HepG2 (cell line): ENCODE data around the gene CEP78. TPM values are rescaled to one million over a fixed set of nuclear protein-coding genes. Genes with fewer than 3 reads are reported as not detected.

Experiments
- ATAC-seq: fragments of 200-7000 bp; cut with Tn5 transposase; 3 replicates; pipeline ENCODE4 v1.9.1; 2020; ENCODE audit warnings: mild to moderate bottlenecking, moderate library complexity
- BruUV-seq: library from RNA; stranded (reverse); fragments of 400-500 nt; replicated peaks from 2 replicates; lab custom pipeline; 2021; lab: Mats Ljungman, UMichigan
- CTCF ChIA-PET: fragments of 300-600 bp; formaldehyde crosslinking; extraction: SDS; loops from one replicate; lab custom pipeline; 2021; ENCODE audit warnings: low total read pairs, inconsistent platforms, low intra/inter-chr PET ratio; lab: Yijun Ruan, JAX
- POLR2A ChIA-PET: fragments of 350-600 bp; sonication (Branson Sonifier 250); formaldehyde crosslinking; loops from one replicate; lab custom pipeline; 2020; ENCODE audit warnings: antibody characterized with exemption, inconsistent platforms; lab: Yijun Ruan, JAX
- DNase-seq: peaks from one replicate; pipeline ENCODE4 v3.0.0-alpha.2; 2015; ENCODE audit warnings: low spot score
- FAIRE-seq: peaks from 3 replicates; lab custom pipeline; 2011; peaks lifted over from hg19 to GRCh38; lab: Jason Lieb, UNC
- H2AFZ ChIP-seq: one replicate; pipeline ENCODE4 v1.6.1; 2011; ENCODE audit warnings: low read length, inconsistent platforms
- H3K27ac ChIP-seq: fragments of 300-600 bp; 3 replicates; pipeline ENCODE4 v1.8.0; 2011; ENCODE audit warnings: mixed run types, mild to moderate bottlenecking, mixed read lengths, low read length, inconsistent platforms; ENCODE audit not compliant: insufficient read depth; ENCODE audit errors: extremely low read length
- H3K27me3 ChIP-seq, 2 experiments: fragments of 200-600 bp in 1 of 2; 2 replicates in 1 of 2; 3 replicates in 1 of 2; pipeline versions ENCODE4 v1.6.0 to v1.8.0; 2011; ENCODE audit warnings: low read length in 2 of 2, mild to moderate bottlenecking in 2 of 2, moderate library complexity in 2 of 2, inconsistent platforms in 1 of 2; ENCODE audit not compliant: insufficient read depth in 2 of 2, control insufficient read depth in 1 of 2
- H3K36me3 ChIP-seq, 2 experiments: fragments of 200-600 bp in 1 of 2; replicated peaks in 1 of 2; 2 replicates in 1 of 2; 3 replicates in 1 of 2; pipeline versions ENCODE4 v1.5.1 to v1.8.0; 2011; ENCODE audit warnings: low read length in 2 of 2, inconsistent platforms in 1 of 2; ENCODE audit not compliant: insufficient read depth in 2 of 2, control insufficient read depth in 1 of 2
- H3K4me1 ChIP-seq: 2 replicates; pipeline ENCODE4 v1.5.1; 2012; ENCODE audit warnings: low read length, inconsistent platforms; ENCODE audit not compliant: insufficient read depth
- H3K4me2 ChIP-seq: 2 replicates; pipeline ENCODE4 v1.6.0; 2011; ENCODE audit warnings: low read depth, low read length, inconsistent platforms
- H3K4me3 ChIP-seq, 3 experiments: fragments of 200-600 bp in 1 of 3; sonication (generic), shearing (Covaris generic) in 1 of 3; replicated peaks in 1 of 3; 2 replicates each; pipeline ENCODE4 v1.5.1; 2011 to 2016; ENCODE audit warnings: low read length in 3 of 3, inconsistent platforms in 2 of 3, low read depth in 2 of 3, mild to moderate bottlenecking in 2 of 3, control low read depth in 1 of 3, mixed read lengths in 1 of 3; ENCODE audit not compliant: insufficient read depth in 1 of 3
- H3K79me2 ChIP-seq: one replicate; pipeline ENCODE4 v1.6.1; 2011; ENCODE audit warnings: low read length, inconsistent platforms; ENCODE audit not compliant: insufficient read depth
- H3K9ac ChIP-seq: 2 replicates; pipeline ENCODE4 v1.6.0; 2011; ENCODE audit warnings: mild to moderate bottlenecking, low read depth, low read length, inconsistent platforms; ENCODE audit not compliant: insufficient read depth
- H3K9me3 ChIP-seq: 2 replicates; pipeline ENCODE4 v1.5.1; 2012; ENCODE audit warnings: mild to moderate bottlenecking, low read length
- H4K20me1 ChIP-seq: 2 replicates; pipeline ENCODE4 v1.6.0; 2011; ENCODE audit warnings: inconsistent platforms, mild to moderate bottlenecking, low read length, moderate library complexity; ENCODE audit not compliant: insufficient read depth
- CBFB ChIP-seq: sonication (generic); formaldehyde crosslinking; IDR thresholded peaks from 2 replicates; pipeline ENCODE4 v1.4.0; 2020; ENCODE audit warnings: missing genetic modification reagents
- KDM1A ChIP-seq: IDR thresholded peaks from 2 replicates; pipeline ENCODE4 v1.6.1; 2016; ENCODE audit warnings: missing compliant biosample characterization
- MED13 ChIP-seq: sonication (generic); formaldehyde crosslinking; IDR thresholded peaks from 2 replicates; pipeline ENCODE4 v1.5.0; 2020; ENCODE audit warnings: missing genetic modification reagents
- PAX8 ChIP-seq: sonication (generic); formaldehyde crosslinking; IDR thresholded peaks from 2 replicates; pipeline ENCODE4 v1.8.0; 2022; ENCODE audit warnings: mild to moderate bottlenecking, missing genetic modification reagents, borderline replicate concordance
- SOX13 ChIP-seq, 3 experiments: fragments of 450-650 bp in 1 of 3; sonication (generic) in 1 of 3; formaldehyde crosslinking in 1 of 3; IDR thresholded peaks in 2 of 3; conservative IDR thresholded peaks in 1 of 3; 2 replicates each; pipeline versions ENCODE4 v1.5.0 to v1.6.1; 2016 to 2020; ENCODE audit warnings: antibody characterized with exemption in 1 of 3, mild to moderate bottlenecking in 1 of 3, missing compliant biosample characterization in 1 of 3, missing genetic modification reagents in 1 of 3, moderate library complexity in 1 of 3
- SRSF1 ChIP-seq: fragments of 200-400 bp; formaldehyde crosslinking; optimal IDR thresholded peaks from 2 replicates; pipeline ENCODE3; 2017; ENCODE audit warnings: mild to moderate bottlenecking, low read depth, low read length, moderate library complexity
- TGIF2 ChIP-seq: IDR thresholded peaks from 2 replicates; pipeline ENCODE4 v1.6.1; 2016; ENCODE audit warnings: control low read depth, missing compliant biosample characterization
- YEATS2 ChIP-seq: sonication (generic); formaldehyde crosslinking; IDR thresholded peaks from 2 replicates; pipeline ENCODE4 v1.4.0; 2020; ENCODE audit warnings: missing genetic modification reagents, borderline replicate concordance
- ZNF224 ChIP-seq: sonication (generic); formaldehyde crosslinking; IDR thresholded peaks from 2 replicates; pipeline ENCODE4 v1.5.0; 2020; ENCODE audit warnings: mild to moderate bottlenecking, missing genetic modification reagents
- ZNF331 ChIP-seq: sonication (generic); formaldehyde crosslinking; IDR thresholded peaks from 2 replicates; pipeline ENCODE4 v1.4.0; 2020; ENCODE audit warnings: missing genetic modification reagents
- ZNF674 ChIP-seq: sonication (generic); formaldehyde crosslinking; IDR thresholded peaks from 2 replicates; pipeline ENCODE4 v1.5.0; 2020; ENCODE audit warnings: low read depth, mild to moderate bottlenecking, missing genetic modification reagents
- WGBS: methylation state at CpG from one replicate; pipeline ENCODE4 v1.1.6; 2017; ENCODE audit warnings: low lambda C conversion rate; 5-methylcytosine and 5-hydroxymethylcytosine counted together
- in situ Hi-C: cut with HindIII; loops from 2 replicates; pipeline ENCODE4 v1.10.0; 2017; ENCODE audit warnings: low pct_unique_long_range_greater_than_20kb; ENCODE audit not compliant: extremely low pct_ligation_motif_present
- intact Hi-C: fragments of 100-400 bp; cut with micrococcal nuclease; formaldehyde crosslinking; loops from one replicate; pipeline ENCODE4 v1.10.0; 2022; ENCODE audit not compliant: unreplicated experiment
- polyA plus RNA-seq, 8 experiments: library from polyadenylated mRNA; depleted of rRNA in 3 of 8; stranded (reverse) in 7 of 8; unstranded in 1 of 8; fragments of >200 nt; fragmentation: Illumina TruSeq in 4 of 8; extraction: Trizol in 4 of 8; gene quantifications; 2 replicates each; pipeline versions ENCODE4 v1.2.1 to v1.2.3, GENCODE V29; 2011 to 2016; ENCODE audit warnings: low read depth in 4 of 8, missing spikeins in 1 of 8, mixed read lengths in 1 of 8; ENCODE audit not compliant: insufficient read depth in 1 of 8
- total RNA-seq, 5 experiments: library from RNA; depleted of rRNA; stranded (reverse); fragments of >200 nt; fragmentation: Illumina TruSeq; extraction: Trizol; gene quantifications; 2 replicates each; pipeline ENCODE4 v1.2.3, GENCODE V29; 2016; ENCODE audit warnings: low read depth in 1 of 5
- TF ChIP-seq, protein P1 (sequence below): sonication (generic); formaldehyde crosslinking; IDR thresholded peaks from 2 replicates; pipeline ENCODE4 v1.5.1; 2020; ENCODE audit warnings: mild to moderate bottlenecking, moderate library complexity, missing genetic modification reagents
- TF ChIP-seq, protein P2 (sequence below): sonication (generic); formaldehyde crosslinking; IDR thresholded peaks from 2 replicates; pipeline ENCODE4 v1.8.0; 2022; ENCODE audit warnings: missing genetic modification reagents, mild to moderate bottlenecking, moderate library complexity, borderline replicate concordance
- TF ChIP-seq, protein P3 (sequence below): sonication (generic); formaldehyde crosslinking; IDR thresholded peaks from 2 replicates; pipeline ENCODE4 v1.4.0; 2020; ENCODE audit warnings: missing genetic modification reagents
- TF ChIP-seq, protein P4 (sequence below): IDR thresholded peaks from 2 replicates; pipeline ENCODE4 v1.6.1; 2012; ENCODE audit warnings: inconsistent platforms

CEP78 gene
- total and polyA plus RNA-seq, 2 of the 13 experiments (the other 11 are each of a cell fraction or from before 2014, with no cell fraction given), result 5.1 to 30.8 TPM

DNA sequence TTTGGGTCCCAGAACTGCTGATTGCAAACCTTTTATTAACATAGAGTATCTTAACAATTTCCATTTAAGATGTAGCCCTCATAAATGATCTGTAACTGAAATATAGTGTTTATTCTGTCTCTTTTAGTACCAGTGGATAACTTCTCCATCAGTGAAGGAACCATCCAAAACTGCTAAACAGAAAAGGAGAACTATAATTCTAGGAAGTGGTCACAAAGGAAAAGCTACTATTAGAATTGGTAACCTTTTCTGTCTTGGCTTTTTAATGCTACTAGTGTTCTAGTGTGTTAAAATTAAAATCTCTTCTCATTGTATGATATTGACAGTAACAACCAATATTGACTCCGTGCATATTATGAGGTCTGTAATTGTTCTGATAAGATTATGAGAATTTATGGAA lies 12.8 kb downstream of the CEP78 start:
- Histone ChIP-seq H3K4me3 (no peak overlapping the region), H3K27ac (no peak overlapping the region), H3K36me3 (peaks cover 4 to 25% of the 10 kb centered on the region in 2 experiments), H3K4me2 (no peak overlapping the region), H4K20me1 (no peaks in the 10 kb centered on the region), H3K79me2 (no peaks in the 10 kb centered on the region), H3K9ac (no peak overlapping the region), H3K27me3 (no peaks in the 10 kb centered on the region), H3K9me3 (no peaks in the 10 kb centered on the region), H3K4me1 (no peaks in the 10 kb centered on the region), H2AFZ (no peak overlapping the region)
- in situ Hi-C loops (no loop called here), intact Hi-C loops (no loop called here)
- ChIA-PET CTCF (no interaction called here), POLR2A (no interaction called here)
- no peak for FAIRE-seq
- no peak for TF ChIP-seq PAX8 (CRISPR knock-in tag)
- no peak for TF ChIP-seq ZNF224 (CRISPR knock-in tag)
- TF ChIP-seq KDM1A (CRISPR knock-in tag), result no peak
- TF ChIP-seq, protein P1, sequence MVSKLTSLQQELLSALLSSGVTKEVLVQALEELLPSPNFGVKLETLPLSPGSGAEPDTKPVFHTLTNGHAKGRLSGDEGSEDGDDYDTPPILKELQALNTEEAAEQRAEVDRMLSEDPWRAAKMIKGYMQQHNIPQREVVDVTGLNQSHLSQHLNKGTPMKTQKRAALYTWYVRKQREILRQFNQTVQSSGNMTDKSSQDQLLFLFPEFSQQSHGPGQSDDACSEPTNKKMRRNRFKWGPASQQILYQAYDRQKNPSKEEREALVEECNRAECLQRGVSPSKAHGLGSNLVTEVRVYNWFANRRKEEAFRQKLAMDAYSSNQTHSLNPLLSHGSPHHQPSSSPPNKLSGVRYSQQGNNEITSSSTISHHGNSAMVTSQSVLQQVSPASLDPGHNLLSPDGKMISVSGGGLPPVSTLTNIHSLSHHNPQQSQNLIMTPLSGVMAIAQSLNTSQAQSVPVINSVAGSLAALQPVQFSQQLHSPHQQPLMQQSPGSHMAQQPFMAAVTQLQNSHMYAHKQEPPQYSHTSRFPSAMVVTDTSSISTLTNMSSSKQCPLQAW (CRISPR knock-in tag), result no peak
- TF ChIP-seq TGIF2 (CRISPR knock-in tag), result no peak
- no peak for TF ChIP-seq ZNF331 (CRISPR knock-in tag)
- TF ChIP-seq CBFB, result no peak
- no peak for TF ChIP-seq YEATS2 (CRISPR knock-in tag)
- TF ChIP-seq, protein P2, sequence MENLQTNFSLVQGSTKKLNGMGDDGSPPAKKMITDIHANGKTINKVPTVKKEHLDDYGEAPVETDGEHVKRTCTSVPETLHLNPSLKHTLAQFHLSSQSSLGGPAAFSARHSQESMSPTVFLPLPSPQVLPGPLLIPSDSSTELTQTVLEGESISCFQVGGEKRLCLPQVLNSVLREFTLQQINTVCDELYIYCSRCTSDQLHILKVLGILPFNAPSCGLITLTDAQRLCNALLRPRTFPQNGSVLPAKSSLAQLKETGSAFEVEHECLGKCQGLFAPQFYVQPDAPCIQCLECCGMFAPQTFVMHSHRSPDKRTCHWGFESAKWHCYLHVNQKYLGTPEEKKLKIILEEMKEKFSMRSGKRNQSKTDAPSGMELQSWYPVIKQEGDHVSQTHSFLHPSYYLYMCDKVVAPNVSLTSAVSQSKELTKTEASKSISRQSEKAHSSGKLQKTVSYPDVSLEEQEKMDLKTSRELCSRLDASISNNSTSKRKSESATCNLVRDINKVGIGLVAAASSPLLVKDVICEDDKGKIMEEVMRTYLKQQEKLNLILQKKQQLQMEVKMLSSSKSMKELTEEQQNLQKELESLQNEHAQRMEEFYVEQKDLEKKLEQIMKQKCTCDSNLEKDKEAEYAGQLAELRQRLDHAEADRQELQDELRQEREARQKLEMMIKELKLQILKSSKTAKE (CRISPR knock-in tag), result no peak
- no peak for TF ChIP-seq SOX13 (IDR thresholded peaks at IDR 0.05)
- no peak for TF ChIP-seq SOX13 (CRISPR knock-in tag; conservative IDR thresholded peaks at IDR 0.05 in 1 of 2, IDR thresholded peaks at IDR 0.05 in 1 of 2)
- TF ChIP-seq ZNF674 (CRISPR knock-in tag), result no peak
- TF ChIP-seq, protein P3, sequence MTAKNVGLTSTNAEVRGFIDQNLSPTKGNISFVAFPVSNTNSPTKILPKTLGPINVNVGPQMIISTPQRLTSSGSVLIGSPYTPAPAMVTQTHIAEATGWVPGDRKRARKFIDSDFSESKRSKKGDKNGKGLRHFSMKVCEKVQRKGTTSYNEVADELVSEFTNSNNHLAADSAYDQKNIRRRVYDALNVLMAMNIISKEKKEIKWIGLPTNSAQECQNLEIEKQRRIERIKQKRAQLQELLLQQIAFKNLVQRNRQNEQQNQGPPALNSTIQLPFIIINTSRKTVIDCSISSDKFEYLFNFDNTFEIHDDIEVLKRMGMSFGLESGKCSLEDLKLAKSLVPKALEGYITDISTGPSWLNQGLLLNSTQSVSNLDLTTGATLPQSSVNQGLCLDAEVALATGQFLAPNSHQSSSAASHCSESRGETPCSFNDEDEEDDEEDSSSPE (CRISPR knock-in tag), result no peak
- no peak for TF ChIP-seq SRSF1
- TF ChIP-seq MED13, result no peak
- TF ChIP-seq, protein P4, sequence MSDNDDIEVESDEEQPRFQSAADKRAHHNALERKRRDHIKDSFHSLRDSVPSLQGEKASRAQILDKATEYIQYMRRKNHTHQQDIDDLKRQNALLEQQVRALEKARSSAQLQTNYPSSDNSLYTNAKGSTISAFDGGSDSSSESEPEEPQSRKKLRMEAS, result no peak
- no peak for ATAC-seq
- WGBS, result 98% methylated on average over 1 of the region's 1 CpG
- no peak for DNase-seq
- no TSS peak for BruUV-seq
